Esophagus muscularis mucosa (tissue), 3 donors: ENCODE measurements around the gene PLEKHA7.

Source experiments
- POLR2A ChIP-seq: fragments of 450-650 bp; IDR thresholded peaks from one replicate; pipeline ENCODE4 v1.6.1; 2017; ENCODE audit warnings: antibody characterized with exemption, moderate library complexity, mild to moderate bottlenecking, low read depth
- POLR2AphosphoS5 ChIP-seq, 2 donors: sonication (generic); formaldehyde crosslinking; IDR thresholded peaks; one replicate each; pipeline ENCODE4 v1.6.1; 2017; ENCODE audit warnings: antibody characterized with exemption in 2 of 2
- TF ChIP-seq, protein P1 (sequence below), 3 experiments: fragments of 200-600 bp in 2 of 3; fragments of 450-650 bp in 1 of 3; sonication (generic) in 2 of 3; IDR thresholded peaks; one replicate each; pipeline ENCODE4 v1.5.1; 2017 to 2019; ENCODE audit warnings: antibody characterized with exemption in 3 of 3, mild to moderate bottlenecking in 2 of 3, moderate library complexity in 1 of 3

DNA sequence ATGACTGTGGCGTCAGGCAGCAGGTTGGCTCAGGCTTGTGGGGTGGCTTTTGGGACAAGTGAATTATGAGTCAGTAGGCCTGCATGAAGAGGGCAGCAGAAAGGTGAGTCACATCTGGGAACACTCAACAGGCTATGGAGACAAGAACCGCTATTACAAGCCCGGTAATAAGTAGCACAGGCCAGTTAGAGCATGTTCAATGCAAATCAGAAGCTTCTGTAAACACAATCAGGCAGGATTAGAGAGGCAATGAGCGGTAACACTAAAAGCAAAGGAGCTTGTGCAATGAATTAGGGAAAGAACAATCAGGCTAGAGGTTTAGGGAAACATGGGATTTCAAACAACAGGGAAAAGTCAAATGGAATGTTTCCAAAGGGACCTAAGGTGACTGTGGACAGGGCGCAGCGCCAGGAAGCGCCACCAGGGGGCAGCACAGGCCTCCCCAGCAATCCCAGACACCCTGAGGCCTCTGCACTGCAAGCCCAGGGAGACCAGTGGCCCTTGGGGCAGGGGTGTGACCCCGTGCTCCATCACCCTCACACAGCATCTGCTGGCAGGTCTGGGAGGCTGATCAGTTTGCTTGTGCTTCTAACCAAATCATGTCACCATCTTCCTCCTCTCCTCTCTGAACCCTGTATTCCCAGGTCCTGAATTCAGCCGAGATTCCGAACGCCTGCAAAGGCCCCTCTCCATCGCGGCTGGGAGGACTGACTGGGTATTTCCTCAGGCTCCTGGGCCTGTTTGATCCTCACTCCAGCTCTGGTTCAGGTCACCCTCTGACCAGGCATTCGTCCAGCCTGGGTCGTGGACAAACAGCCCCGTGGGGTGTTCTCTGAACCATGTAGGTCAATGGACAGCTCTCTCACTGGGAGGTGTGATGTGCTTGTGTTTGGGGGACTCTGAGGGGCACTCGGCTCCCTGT is 225.8 kb downstream of the PLEKHA7 start:
- TF ChIP-seq, protein P1, sequence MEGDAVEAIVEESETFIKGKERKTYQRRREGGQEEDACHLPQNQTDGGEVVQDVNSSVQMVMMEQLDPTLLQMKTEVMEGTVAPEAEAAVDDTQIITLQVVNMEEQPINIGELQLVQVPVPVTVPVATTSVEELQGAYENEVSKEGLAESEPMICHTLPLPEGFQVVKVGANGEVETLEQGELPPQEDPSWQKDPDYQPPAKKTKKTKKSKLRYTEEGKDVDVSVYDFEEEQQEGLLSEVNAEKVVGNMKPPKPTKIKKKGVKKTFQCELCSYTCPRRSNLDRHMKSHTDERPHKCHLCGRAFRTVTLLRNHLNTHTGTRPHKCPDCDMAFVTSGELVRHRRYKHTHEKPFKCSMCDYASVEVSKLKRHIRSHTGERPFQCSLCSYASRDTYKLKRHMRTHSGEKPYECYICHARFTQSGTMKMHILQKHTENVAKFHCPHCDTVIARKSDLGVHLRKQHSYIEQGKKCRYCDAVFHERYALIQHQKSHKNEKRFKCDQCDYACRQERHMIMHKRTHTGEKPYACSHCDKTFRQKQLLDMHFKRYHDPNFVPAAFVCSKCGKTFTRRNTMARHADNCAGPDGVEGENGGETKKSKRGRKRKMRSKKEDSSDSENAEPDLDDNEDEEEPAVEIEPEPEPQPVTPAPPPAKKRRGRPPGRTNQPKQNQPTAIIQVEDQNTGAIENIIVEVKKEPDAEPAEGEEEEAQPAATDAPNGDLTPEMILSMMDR (IDR thresholded peaks at IDR 0.05), result peak; percentile 80 to 100 (median 91)
- no peak for TF ChIP-seq POLR2A
- no peak for TF ChIP-seq POLR2AphosphoS5 (IDR thresholded peaks at IDR 0.05)
